ENCODE results near the gene NPTX2. TPM values are rescaled to one million over a fixed set of nuclear protein-coding genes. Genes with fewer than 3 reads are reported as not detected.

NPTX2 gene
- total RNA-seq, 1 experiment from 2014 or later = not detected

GRCh38 chr7:98651760-98652159, 34.7 kb downstream of the NPTX2 start:
- H3F3A ChIP-seq (ENCODE audit: insufficient read depth, low read depth) = no peaks in the 10 kb centered on the region
- no peaks in the 10 kb centered on the region for H3K4me1 ChIP-seq (replicated peaks; ENCODE audit: insufficient read depth)
- no peaks in the 10 kb centered on the region for H3K9me2 ChIP-seq (ENCODE audit: insufficient read depth)
- no peak overlapping the region for H3K4me3 ChIP-seq
- no peak overlapping the region for H2AFZ ChIP-seq
- no peaks in the 10 kb centered on the region for H3K79me2 ChIP-seq (ENCODE audit: low read depth)
- TF ChIP-seq EZH2 (IDR thresholded peaks at IDR 0.05; ENCODE audit: low read depth) (no peak), CTCF (conservative IDR thresholded peaks at IDR 0.05) (no peak)
- DNase-seq = no peak
- H3K36me3 ChIP-seq (ENCODE audit: low read depth) = no peaks in the 10 kb centered on the region
- intact Hi-C loops (cut with micrococcal nuclease; ENCODE audit: unreplicated experiment) = no loop called here
- ChIA-PET CTCF (no interaction called here), POLR2A (ENCODE audit: unreplicated experiment) (no interaction called here)
- no peak overlapping the region for H3K4me2 ChIP-seq
- H4K20me1 ChIP-seq (ENCODE audit: insufficient read depth) = no peaks in the 10 kb centered on the region
- BruUV-seq (replicated peaks) = no TSS peak
- H3K9me3 ChIP-seq (ENCODE audit: insufficient read depth, low read depth) = no peaks in the 10 kb centered on the region
- H3K27ac ChIP-seq = no peak overlapping the region
- H3K27me3 ChIP-seq (ENCODE audit: insufficient read depth, low read depth) = peaks cover 83% of the 10 kb centered on the region

GRCh38 chr7:98653601-98654310, 36.7 kb downstream of the NPTX2 start:
- Histone ChIP-seq H3K36me3 (ENCODE audit: low read depth) (no peaks in the 10 kb centered on the region), H3K4me3 (no peak overlapping the region), H3K4me2 (no peak overlapping the region), H3F3A (ENCODE audit: insufficient read depth, low read depth) (no peaks in the 10 kb centered on the region), H3K27me3 (ENCODE audit: insufficient read depth, low read depth) (peaks cover 87% of the 10 kb centered on the region), H3K9me2 (ENCODE audit: insufficient read depth) (no peaks in the 10 kb centered on the region), H2AFZ (no peak overlapping the region), H3K27ac (no peak overlapping the region), H3K9me3 (ENCODE audit: insufficient read depth, low read depth) (no peaks in the 10 kb centered on the region), H3K79me2 (ENCODE audit: low read depth) (no peaks in the 10 kb centered on the region), H3K4me1 (replicated peaks; ENCODE audit: insufficient read depth) (no peaks in the 10 kb centered on the region), H4K20me1 (ENCODE audit: insufficient read depth) (no peaks in the 10 kb centered on the region)
- no peak for DNase-seq
- ChIA-PET CTCF (interaction anchor here (0.6 kb wide), 1 partner anchor 18 kb away, joined by 3 read pairs; no protein-coding TSS in a partner anchor), POLR2A (ENCODE audit: unreplicated experiment) (no interaction called here)
- no TSS peak for BruUV-seq (replicated peaks)
- intact Hi-C loops (cut with micrococcal nuclease; ENCODE audit: unreplicated experiment) = no loop called here
- no peak for TF ChIP-seq EZH2 (IDR thresholded peaks at IDR 0.05; ENCODE audit: low read depth)

- DNase-seq = no peak
- Histone ChIP-seq H3K9me2 (ENCODE audit: insufficient read depth) (no peaks in the 10 kb centered on the region), H2AFZ (no peak overlapping the region), H3K79me2 (ENCODE audit: low read depth) (no peaks in the 10 kb centered on the region), H3F3A (ENCODE audit: insufficient read depth, low read depth) (no peaks in the 10 kb centered on the region), H3K36me3 (ENCODE audit: low read depth) (no peaks in the 10 kb centered on the region), H4K20me1 (ENCODE audit: insufficient read depth) (no peaks in the 10 kb centered on the region), H3K27me3 (ENCODE audit: insufficient read depth, low read depth) (peaks cover 88% of the 10 kb centered on the region), H3K27ac (no peak overlapping the region), H3K4me2 (no peak overlapping the region), H3K4me1 (replicated peaks; ENCODE audit: insufficient read depth) (no peaks in the 10 kb centered on the region), H3K4me3 (no peak overlapping the region), H3K9me3 (ENCODE audit: insufficient read depth, low read depth) (no peaks in the 10 kb centered on the region)
- no TSS peak for BruUV-seq (replicated peaks)
- TF ChIP-seq CTCF (conservative IDR thresholded peaks at IDR 0.05) (no peak), EZH2 (IDR thresholded peaks at IDR 0.05; ENCODE audit: low read depth) (no peak)
- CTCF ChIA-PET = no interaction called here
- intact Hi-C loops (cut with micrococcal nuclease; ENCODE audit: unreplicated experiment) = no loop called here
- POLR2A ChIA-PET (ENCODE audit: unreplicated experiment) = no interaction called here
Observed at GRCh38 chr7:98654524-98655272, 37.6 kb downstream of the NPTX2 start.
